HUES48 (cell line): ENCODE results near the gene KCND1.

Experiments
- H3K27ac ChIP-seq: one replicate; pipeline ENCODE4 v1.7.0; 2013; ENCODE audit warnings: low read depth, low read length, inconsistent platforms
- H3K27me3 ChIP-seq: 2 replicates; pipeline ENCODE4 v1.6.1; 2013; ENCODE audit warnings: mild to moderate bottlenecking, low read length; ENCODE audit not compliant: control insufficient read depth, insufficient read depth
- H3K36me3 ChIP-seq: 2 replicates; pipeline ENCODE4 v1.6.1; 2013; ENCODE audit warnings: low read length; ENCODE audit not compliant: control insufficient read depth, insufficient read depth
- H3K4me1 ChIP-seq: 2 replicates; pipeline ENCODE4 v1.6.1; 2013; ENCODE audit warnings: mild to moderate bottlenecking, low read length; ENCODE audit not compliant: control insufficient read depth, insufficient read depth
- H3K4me3 ChIP-seq: 2 replicates; pipeline ENCODE4 v1.5.1; 2013; ENCODE audit warnings: mild to moderate bottlenecking, low read depth, low read length
- H3K9ac ChIP-seq: 2 replicates; pipeline ENCODE4 v1.6.1; 2013; ENCODE audit warnings: mild to moderate bottlenecking, low read depth, low read length, moderate library complexity
- H3K9me3 ChIP-seq: 2 replicates; pipeline ENCODE4 v1.6.1; 2013; ENCODE audit warnings: low read length; ENCODE audit not compliant: control insufficient read depth, insufficient read depth

The KCND1 gene

DNA sequence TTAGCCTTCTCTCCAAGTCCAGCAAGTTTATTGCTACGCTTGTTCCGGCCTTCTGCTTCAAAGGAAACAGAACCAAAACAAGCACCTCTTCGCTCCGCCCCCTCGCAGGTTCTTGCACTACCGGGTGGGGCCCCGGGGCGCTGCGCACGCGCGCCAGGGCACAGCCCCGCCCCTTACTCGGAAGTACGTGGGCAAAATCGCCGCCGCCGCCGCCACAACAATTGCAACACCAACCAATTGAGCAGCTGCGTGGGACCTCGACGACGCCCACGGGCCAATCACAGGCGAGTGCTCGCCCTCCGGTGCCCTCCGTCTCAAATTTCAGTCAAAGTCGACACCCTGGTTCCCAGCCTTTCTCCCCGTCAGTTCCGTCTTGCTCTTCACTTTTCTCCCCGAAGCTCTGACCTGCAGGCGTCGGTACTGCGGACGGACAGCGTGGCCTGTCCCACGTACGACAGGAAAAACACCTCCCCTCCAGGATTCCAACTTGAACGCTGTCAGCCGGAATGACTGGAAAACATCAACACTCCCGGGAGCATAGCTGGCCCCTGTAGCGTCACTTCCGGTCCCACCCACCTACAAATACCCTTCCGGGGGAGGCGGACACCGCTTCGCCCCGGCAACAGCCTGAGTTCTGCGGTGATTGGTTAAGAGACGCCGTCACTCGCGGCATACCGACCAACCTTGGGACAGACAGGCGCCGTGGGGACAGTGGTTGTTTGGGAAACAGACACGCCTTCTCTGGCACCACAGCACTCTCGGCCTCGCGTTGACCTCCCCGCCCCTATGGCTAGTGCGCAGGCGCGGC lies 13.6 kb downstream of the KCND1 start:
- peak overlapping the region; percentile 99 for H3K27ac ChIP-seq

GRCh38 chrX:48957477-48957826 lies 14.2 kb downstream of the KCND1 start, which contains the start of gene OTUD5:
Gene OTUD5, minus strand, starts transcription at chrX:48957607. Its CDS starts 37 bp downstream, at chrX:48957570.
- peaks cover 30% of the 10 kb centered on the region for H3K36me3 ChIP-seq
- H3K4me1 ChIP-seq, result no peaks in the 10 kb centered on the region
- H3K9ac ChIP-seq, result peak within 1 kb of the TSS; percentile 74
- H3K27me3 ChIP-seq, result no peaks in the 10 kb centered on the region
- peaks cover 55% of the 10 kb centered on the region for H3K9me3 ChIP-seq
- H3K4me3 ChIP-seq, result peak within 1 kb of the TSS; percentile 92
- H3K27ac ChIP-seq, result peak within 1 kb of the TSS; percentile 99

More for the DNA sequence above, 13.6 kb downstream of the KCND1 start:
- Histone ChIP-seq H3K9ac (peak overlapping the region; percentile 66; the same call in 1 of the 2 replicates), H3K9me3 (peaks cover 55% of the 10 kb centered on the region), H3K4me3 (peak overlapping the region; percentile 92), H3K36me3 (peaks cover 30% of the 10 kb centered on the region), H3K4me1 (no peaks in the 10 kb centered on the region), H3K27me3 (no peaks in the 10 kb centered on the region)

DNA sequence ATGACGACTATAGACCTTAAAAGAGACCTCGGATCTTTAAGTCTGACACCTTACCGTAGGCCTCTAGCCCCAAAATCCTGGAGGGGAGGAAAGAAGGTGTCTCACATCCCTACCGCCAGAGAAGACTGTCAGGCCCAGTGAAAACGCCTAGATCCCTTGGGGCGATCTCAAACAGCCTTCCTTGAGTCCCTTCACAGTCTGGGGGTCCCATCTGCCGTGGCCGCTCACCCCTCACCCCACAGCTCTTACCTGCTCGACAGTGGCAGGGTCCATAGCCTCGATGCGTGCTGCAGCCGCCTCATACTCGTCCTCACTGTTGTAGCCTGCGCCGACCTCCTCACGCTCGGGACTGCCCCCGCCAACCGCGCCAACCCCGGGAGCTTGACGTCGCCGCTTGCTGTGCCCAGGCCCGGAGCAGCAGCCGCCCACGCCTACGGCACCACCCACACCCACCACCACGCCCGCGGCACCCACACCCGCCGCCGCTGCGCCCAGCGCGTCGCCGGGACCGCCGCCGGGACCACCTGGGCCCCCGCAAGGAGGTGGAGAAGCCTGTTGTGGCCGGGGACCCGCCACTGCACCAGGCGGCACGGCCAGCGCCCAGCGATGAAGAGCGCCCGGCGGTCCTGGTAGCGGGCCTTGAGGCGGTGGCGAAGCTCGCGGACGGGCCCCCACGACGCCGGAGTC lies 14.8 kb downstream of the KCND1 start:
- Histone ChIP-seq H3K4me1 (no peaks in the 10 kb centered on the region), H3K9ac (peak overlapping the region; percentile 74), H3K9me3 (peaks cover 50% of the 10 kb centered on the region), H3K36me3 (peaks cover 30% of the 10 kb centered on the region), H3K27ac (peak overlapping the region; percentile 99), H3K4me3 (peak overlapping the region; percentile 92), H3K27me3 (no peaks in the 10 kb centered on the region)

GRCh38 chrX:48948589-48948988 lies 23.1 kb downstream of the KCND1 start:
- H3K4me1 ChIP-seq, result no peaks in the 10 kb centered on the region
- H3K9ac ChIP-seq, result no peak overlapping the region
- no peak overlapping the region for H3K27ac ChIP-seq
- H3K27me3 ChIP-seq, result no peaks in the 10 kb centered on the region
- H3K36me3 ChIP-seq, result peaks cover 13% of the 10 kb centered on the region; the same call in 1 of the 2 replicates
- peaks cover 18% of the 10 kb centered on the region for H3K9me3 ChIP-seq
- H3K4me3 ChIP-seq, result no peak overlapping the region

GRCh38 chrX:48945517-48946348 lies 25.9 kb downstream of the KCND1 start:
- Histone ChIP-seq H3K36me3 (peaks cover 18% of the 10 kb centered on the region), H3K4me1 (peaks cover 4% of the 10 kb centered on the region; the same call in 1 of the 2 replicates)

GRCh38 chrX:48942895-48943294 lies 28.7 kb downstream of the KCND1 start:
- Histone ChIP-seq H3K9me3 (peaks cover 30% of the 10 kb centered on the region), H3K27me3 (no peaks in the 10 kb centered on the region), H3K4me3 (no peak overlapping the region), H3K9ac (no peak overlapping the region), H3K27ac (no peak overlapping the region), H3K4me1 (peaks cover 4% of the 10 kb centered on the region; the same call in 1 of the 2 replicates), H3K36me3 (peaks cover 22% of the 10 kb centered on the region)

More at GRCh38 chrX:48945517-48946348, 25.9 kb downstream of the KCND1 start:
- no peaks in the 10 kb centered on the region for H3K27me3 ChIP-seq
- no peak overlapping the region for H3K27ac ChIP-seq
- peaks cover 24% of the 10 kb centered on the region for H3K9me3 ChIP-seq
- H3K4me3 ChIP-seq, result no peak overlapping the region
- H3K9ac ChIP-seq, result no peak overlapping the region

GRCh38 chrX:48940404-48940955 lies 31.2 kb downstream of the KCND1 start:
- H3K9me3 ChIP-seq, result peaks cover 30% of the 10 kb centered on the region
- no peak overlapping the region for H3K27ac ChIP-seq
- no peak overlapping the region for H3K9ac ChIP-seq
- H3K36me3 ChIP-seq, result peaks cover 22% of the 10 kb centered on the region
- peaks cover 14% of the 10 kb centered on the region; the same call in 1 of the 2 replicates for H3K4me1 ChIP-seq
- H3K27me3 ChIP-seq, result no peaks in the 10 kb centered on the region
- no peak overlapping the region for H3K4me3 ChIP-seq

GRCh38 chrX:48939524-48940228 lies 32.0 kb downstream of the KCND1 start:
- Histone ChIP-seq H3K4me3 (no peak overlapping the region), H3K9me3 (peaks cover 30% of the 10 kb centered on the region), H3K36me3 (peaks cover 24% of the 10 kb centered on the region), H3K9ac (no peak overlapping the region), H3K27ac (no peak overlapping the region), H3K27me3 (no peaks in the 10 kb centered on the region), H3K4me1 (peaks cover 14% of the 10 kb centered on the region; the same call in 1 of the 2 replicates)

- H3K27ac ChIP-seq, result no peak overlapping the region
- H3K27me3 ChIP-seq, result no peaks in the 10 kb centered on the region
- H3K4me3 ChIP-seq, result no peak overlapping the region
- H3K4me1 ChIP-seq, result peaks cover 14% of the 10 kb centered on the region; the same call in 1 of the 2 replicates
- H3K9ac ChIP-seq, result no peak overlapping the region
- H3K9me3 ChIP-seq, result peaks cover 36% of the 10 kb centered on the region
- H3K36me3 ChIP-seq, result peaks cover 29% of the 10 kb centered on the region
These were observed 32.8 kb downstream of the KCND1 start for GRCh38 chrX:48938721-48939425.
